ENCODE data around the gene VSIG10L2. TPM values are rescaled to one million over a fixed set of nuclear protein-coding genes. Genes with fewer than 3 reads are reported as not detected.
A peak's percentile ranks its signal among the peaks of the same experiment; 100 is the strongest.

The VSIG10L2 gene
- total RNA-seq, 1 donor from 2014 or later: not detected

GRCh38 chr11:125946712-125947418 is 1.0 kb downstream of the VSIG10L2 start:
- DNase-seq (ENCODE audit: low read depth in 2 of 2): no peak

GRCh38 chr11:125947419-125948277 is 1.8 kb downstream of the VSIG10L2 start:
- no peak for DNase-seq (ENCODE audit: low read depth in 2 of 2)

- DNase-seq (ENCODE audit: low read depth in 2 of 2): no peak
Observed at GRCh38 chr11:125948278-125949051, 2.6 kb downstream of the VSIG10L2 start.

- DNase-seq (ENCODE audit: low read depth in 2 of 2): no peak
Observed at GRCh38 chr11:125949271-125950177, 3.7 kb downstream of the VSIG10L2 start.

GRCh38 chr11:125950178-125950490 is 4.3 kb downstream of the VSIG10L2 start:
- DNase-seq (ENCODE audit: low read depth in 2 of 2): no peak

- DNase-seq (ENCODE audit: low read depth in 2 of 2): no peak
Observed at GRCh38 chr11:125950696-125951651, 5.1 kb downstream of the VSIG10L2 start.

- no peak for DNase-seq (ENCODE audit: low read depth in 2 of 2)
Observed at GRCh38 chr11:125951731-125952130, 5.9 kb downstream of the VSIG10L2 start.

GRCh38 chr11:125952559-125952958 is 6.7 kb downstream of the VSIG10L2 start:
- DNase-seq (ENCODE audit: low read depth in 2 of 2): no peak

- DNase-seq (ENCODE audit: low read depth in 2 of 2): no peak
Observed at GRCh38 chr11:125952973-125953372, 7.1 kb downstream of the VSIG10L2 start.

GRCh38 chr11:125953401-125953935 is 7.6 kb downstream of the VSIG10L2 start:
- DNase-seq (ENCODE audit: low read depth in 2 of 2): no peak

- no peak for DNase-seq (ENCODE audit: low read depth in 2 of 2)
Observed at GRCh38 chr11:125954123-125954944, 8.5 kb downstream of the VSIG10L2 start.

- DNase-seq (ENCODE audit: low read depth in 2 of 2): no peak
Observed at GRCh38 chr11:125954945-125955640, 9.2 kb downstream of the VSIG10L2 start.

- DNase-seq (ENCODE audit: low read depth in 2 of 2): no peak
Observed at GRCh38 chr11:125955856-125956255, 10.0 kb downstream of the VSIG10L2 start.

- DNase-seq (ENCODE audit: low read depth in 2 of 2): no peak
Observed at GRCh38 chr11:125956391-125957134, 10.7 kb downstream of the VSIG10L2 start.

- DNase-seq (ENCODE audit: low read depth in 2 of 2): peak in 1 of 2 donors; percentile 29
Observed at GRCh38 chr11:125957618-125958332, 11.9 kb downstream of the VSIG10L2 start.

GRCh38 chr11:125958872-125959400 is 13.1 kb downstream of the VSIG10L2 start:
- DNase-seq (ENCODE audit: low read depth in 2 of 2): no peak

All from lung microvascular endothelial cell (primary cell).